Gastrocnemius medialis (tissue), 4 donors: ENCODE measurements around the gene HTR2C.

Experiments used
- POLR2A ChIP-seq, 2 donors: fragments of 450-650 bp; IDR thresholded peaks; one replicate each; pipeline ENCODE4 v1.6.1; 2017; ENCODE audit warnings: antibody characterized with exemption in 2 of 2, mild to moderate bottlenecking in 2 of 2, moderate library complexity in 2 of 2
- TF ChIP-seq, protein P1 (sequence below), 5 experiments: fragments of 450-650 bp in 3 of 5; fragments of 200-600 bp in 2 of 5; sonication (generic) in 2 of 5; IDR thresholded peaks in 4 of 5; conservative IDR thresholded peaks in 1 of 5; 1 replicate in 4 of 5; 2 replicates in 1 of 5; pipeline ENCODE4 v1.5.1; 2016 to 2019; ENCODE audit warnings: antibody characterized with exemption in 5 of 5, mild to moderate bottlenecking in 3 of 5, moderate library complexity in 3 of 5

- TF ChIP-seq, protein P1, sequence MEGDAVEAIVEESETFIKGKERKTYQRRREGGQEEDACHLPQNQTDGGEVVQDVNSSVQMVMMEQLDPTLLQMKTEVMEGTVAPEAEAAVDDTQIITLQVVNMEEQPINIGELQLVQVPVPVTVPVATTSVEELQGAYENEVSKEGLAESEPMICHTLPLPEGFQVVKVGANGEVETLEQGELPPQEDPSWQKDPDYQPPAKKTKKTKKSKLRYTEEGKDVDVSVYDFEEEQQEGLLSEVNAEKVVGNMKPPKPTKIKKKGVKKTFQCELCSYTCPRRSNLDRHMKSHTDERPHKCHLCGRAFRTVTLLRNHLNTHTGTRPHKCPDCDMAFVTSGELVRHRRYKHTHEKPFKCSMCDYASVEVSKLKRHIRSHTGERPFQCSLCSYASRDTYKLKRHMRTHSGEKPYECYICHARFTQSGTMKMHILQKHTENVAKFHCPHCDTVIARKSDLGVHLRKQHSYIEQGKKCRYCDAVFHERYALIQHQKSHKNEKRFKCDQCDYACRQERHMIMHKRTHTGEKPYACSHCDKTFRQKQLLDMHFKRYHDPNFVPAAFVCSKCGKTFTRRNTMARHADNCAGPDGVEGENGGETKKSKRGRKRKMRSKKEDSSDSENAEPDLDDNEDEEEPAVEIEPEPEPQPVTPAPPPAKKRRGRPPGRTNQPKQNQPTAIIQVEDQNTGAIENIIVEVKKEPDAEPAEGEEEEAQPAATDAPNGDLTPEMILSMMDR (IDR thresholded peaks at IDR 0.05 in 4 of 5, conservative IDR thresholded peaks at IDR 0.05 in 1 of 5): no peak
- TF ChIP-seq POLR2A (IDR thresholded peaks at IDR 0.05): no peak
Measured at GRCh38 chrX:114774691-114775090, 190.8 kb downstream of the HTR2C start.
